HG02981 (cell line): Measurements from ENCODE around the gene PTPRE.
"Not testable (repeated sequence)": the region's sequence is repeated elsewhere in the genome, so short reads cannot be mapped to it uniquely, and the experiment has no call there.

Experiments used
- ATAC-seq: cut with Tn5 transposase; IDR thresholded peaks from one replicate; pipeline ENCODE4 v1.9.1; 2021; ENCODE audit warnings: mild to moderate bottlenecking, moderate library complexity; ENCODE audit not compliant: unreplicated experiment

Gene PTPRE

DNA sequence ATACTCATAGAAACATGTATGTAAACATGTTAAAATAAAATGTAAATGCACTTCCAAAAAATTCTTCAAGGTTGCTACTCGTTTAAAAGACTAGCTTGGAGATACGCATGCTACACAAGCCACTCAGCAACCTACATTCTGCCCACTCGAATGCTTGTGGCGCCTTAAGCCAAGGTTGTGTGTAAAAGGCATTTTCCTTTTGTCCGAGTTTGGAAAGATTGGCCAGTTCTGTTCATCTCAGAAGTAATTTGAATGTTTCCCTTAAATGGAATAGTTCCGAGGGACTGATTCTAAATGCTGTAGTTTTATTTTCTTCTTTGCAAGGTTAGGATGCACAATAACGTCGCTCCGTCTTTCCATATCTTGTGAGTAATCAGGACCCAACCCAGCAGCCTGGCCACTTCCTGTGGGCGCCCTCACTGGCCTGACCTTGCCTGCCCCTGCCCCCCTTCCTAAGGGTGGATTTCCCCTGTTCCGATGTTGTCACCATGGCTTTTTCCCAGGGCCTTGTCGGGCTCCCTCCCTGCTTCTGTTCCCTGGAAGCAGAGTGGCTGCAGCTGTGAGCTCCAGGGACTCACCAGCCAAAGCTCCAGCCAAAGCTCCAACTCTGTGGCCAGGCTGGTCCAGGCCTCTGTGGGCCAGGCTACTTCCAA, 70.6 kb downstream of the PTPRE start:
- ATAC-seq: no peak

DNA sequence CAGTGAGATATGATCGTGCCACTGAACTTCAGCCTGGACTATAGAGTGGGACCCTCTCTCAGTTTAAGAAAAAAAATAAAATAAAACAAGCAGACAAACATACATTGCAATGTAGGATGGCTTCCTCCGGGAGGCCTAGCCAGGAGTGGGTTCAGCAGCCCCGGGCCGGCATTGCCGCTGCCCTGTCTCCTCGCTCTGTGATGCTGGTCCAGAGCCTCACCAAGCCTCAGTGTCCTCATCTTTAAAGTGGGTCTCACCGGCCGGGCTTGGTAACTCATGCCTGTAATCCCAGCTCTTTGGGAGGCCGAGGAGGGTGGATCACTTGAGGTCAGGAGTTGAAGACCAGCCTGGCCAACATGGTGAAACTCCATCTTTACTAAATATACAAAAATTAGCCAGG, 71.6 kb downstream of the PTPRE start:
- ATAC-seq: no peak

DNA sequence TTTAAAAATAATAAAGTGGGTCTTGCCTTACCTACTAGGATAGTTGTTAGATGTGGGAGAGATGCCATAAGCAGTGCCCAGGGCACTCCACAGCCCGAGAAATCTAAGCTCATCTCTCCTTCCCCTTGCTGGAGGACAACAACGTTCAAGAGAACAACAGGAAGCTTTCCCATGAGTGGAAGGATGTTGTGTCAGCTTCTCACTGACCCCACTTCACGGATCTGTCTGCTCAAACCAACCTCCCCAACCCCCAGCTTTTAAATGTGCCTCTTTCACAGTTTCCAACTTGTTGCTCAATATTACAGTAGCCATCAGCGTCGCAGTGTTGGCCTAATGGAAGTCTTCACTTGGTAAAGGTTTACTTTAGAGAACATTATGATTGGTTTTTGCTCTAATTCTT, 72.1 kb downstream of the PTPRE start:
- no peak for ATAC-seq

DNA sequence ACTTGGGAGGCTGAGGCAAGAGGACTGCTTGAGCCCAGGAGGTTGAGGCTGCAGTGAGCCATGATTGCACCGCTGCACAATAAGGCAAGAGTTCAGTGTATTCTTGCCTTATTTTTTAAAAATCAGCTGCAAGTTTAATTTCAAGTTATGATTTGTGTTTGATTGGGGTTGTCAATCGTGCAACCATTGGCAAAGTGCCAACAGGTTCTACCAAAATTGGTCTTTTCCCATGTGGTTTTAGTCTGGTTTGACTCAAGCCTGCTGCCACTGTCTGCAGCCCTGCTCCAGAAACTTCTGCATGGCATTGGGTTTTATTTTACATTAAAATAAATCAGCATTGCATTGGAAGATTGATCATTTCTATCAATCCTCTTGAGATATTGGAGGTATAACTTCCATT, 72.7 kb downstream of the PTPRE start:
- no peak for ATAC-seq

DNA sequence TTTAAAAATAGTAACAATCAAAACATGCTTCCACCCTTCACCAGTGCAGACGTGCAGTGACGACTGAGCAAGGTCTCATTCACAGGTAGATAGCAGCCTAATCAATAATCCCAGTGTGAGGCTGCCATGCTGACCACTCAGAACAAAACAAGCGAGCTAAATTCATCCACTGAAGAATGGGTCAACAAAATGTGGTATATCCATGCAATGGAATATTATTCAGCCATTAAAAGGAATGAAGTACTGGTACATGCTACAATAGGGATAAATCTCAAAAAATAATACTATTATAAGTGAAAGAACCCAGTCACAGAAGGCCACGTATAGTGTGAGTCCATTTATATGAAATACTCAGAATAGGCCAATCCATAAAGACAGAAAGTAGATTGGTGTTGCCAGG, 74.0 kb downstream of the PTPRE start:
- no peak for ATAC-seq

DNA sequence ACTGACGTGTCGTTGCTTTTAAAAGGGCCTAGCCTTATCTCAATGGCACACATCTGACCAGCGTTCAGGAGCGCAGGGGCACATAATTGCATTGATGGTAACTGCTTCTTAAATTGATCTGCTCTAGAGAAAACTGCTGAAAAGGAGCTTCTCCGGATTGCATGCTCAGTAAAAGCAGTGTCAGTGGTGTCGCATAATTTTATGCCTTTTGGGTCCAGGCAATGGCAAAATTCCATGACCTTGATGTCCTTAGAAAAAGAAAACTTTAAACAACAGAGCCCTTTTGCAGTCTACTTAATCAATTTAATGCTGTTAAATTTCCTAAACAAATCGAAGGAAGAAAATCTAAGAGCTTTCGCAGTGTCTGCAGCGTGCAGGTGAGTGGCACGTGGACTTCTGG, 75.7 kb downstream of the PTPRE start:
- ATAC-seq: no peak

DNA sequence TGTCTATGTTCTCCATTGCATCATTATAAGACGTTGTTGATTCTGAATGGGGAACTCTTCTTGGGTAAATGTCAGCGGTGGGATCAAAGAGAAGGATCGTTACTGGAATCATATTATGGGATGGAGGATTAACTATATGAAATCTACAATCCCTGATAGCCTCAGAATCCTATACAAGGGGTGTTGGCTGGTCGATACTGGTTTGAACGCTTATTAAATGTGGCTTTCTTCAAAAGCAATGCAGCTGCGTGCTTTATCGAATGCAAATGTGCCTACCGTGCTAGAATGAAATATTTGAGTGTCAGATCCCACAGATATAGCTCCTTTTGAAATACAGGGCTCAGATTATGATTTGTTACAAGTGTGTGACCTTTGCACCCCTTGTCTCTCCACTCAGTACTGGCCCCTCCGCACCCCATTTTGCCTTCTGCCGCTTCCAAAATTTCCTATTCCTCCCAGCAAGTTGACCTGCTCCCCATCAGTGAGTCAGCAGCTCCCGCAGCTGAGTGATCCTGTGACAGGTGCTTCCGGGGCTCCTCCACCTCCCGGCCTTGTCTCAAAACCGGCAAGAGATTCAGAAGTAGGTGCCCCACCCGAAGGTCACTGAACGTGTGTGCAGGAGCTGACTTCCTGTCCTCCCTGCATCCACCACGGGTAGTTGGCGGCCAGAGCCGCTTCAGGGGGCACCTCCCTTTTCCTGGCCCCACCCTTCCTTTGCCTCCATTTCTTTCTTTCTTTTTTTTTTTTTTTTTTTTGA, 76.6 kb downstream of the PTPRE start:
- no peak for ATAC-seq

DNA sequence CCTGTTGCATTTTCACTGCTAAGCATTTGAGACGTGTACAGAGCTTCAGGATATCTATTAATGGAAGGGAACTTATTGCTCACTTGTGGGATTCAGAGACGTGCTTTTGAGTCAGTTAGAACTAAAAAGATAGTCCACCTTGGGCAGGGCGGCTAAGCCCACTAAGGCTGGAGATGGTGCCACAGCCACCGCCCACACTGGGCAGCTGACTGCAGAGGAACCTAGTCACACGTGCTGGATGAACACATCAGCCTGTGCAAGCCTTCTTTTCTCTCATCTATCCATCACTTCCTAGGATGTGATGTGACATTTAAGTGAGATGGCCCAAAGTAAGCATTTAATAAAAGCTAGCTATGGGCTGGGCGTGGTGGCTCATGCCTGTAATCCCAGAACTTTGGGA, 78.0 kb downstream of the PTPRE start:
- no peak for ATAC-seq

DNA sequence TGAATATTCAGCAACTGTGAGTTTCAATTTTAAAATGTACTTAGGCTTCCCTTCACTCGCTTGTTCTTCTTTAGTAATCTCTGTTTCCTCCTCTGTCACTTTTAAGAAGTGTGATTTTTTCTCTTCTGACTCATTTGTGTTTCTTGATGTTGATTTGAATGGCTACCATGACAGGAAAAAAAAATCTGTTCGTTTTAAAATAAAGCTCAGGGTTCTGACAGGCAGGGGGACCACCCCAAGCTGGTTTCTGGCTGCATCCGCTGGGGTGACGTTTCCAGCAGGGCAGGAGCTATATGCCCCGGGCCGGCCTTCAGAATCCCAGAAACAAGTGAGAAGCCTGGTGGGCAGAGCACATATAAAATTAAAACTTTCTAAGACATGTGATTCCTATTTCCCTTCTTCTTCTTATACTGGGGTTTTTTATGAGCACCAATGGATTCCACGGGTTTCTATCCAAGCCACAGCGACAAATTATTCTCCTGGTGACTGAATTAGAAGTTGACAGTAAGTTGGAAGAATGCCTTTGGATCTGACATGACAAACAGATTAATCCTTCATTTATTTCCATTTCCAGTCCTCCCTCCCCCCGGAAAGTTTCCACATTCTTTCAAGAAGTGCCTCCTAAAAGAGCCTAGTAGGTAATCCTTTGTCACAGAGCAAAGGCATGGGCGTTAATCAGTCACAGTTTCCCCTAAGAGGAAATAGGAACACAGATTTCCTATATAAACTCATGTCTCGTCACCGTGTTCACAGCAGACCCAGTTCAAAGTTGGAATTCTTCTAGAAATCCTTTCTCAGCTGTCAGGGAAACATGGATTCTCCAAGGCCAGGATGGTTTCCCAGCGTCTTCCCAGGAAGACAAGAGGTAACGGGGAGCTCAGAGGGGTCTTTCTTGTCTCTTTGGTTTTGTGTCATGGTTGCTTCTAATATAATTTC, 79.9 kb downstream of the PTPRE start:
- ATAC-seq: no peak

DNA sequence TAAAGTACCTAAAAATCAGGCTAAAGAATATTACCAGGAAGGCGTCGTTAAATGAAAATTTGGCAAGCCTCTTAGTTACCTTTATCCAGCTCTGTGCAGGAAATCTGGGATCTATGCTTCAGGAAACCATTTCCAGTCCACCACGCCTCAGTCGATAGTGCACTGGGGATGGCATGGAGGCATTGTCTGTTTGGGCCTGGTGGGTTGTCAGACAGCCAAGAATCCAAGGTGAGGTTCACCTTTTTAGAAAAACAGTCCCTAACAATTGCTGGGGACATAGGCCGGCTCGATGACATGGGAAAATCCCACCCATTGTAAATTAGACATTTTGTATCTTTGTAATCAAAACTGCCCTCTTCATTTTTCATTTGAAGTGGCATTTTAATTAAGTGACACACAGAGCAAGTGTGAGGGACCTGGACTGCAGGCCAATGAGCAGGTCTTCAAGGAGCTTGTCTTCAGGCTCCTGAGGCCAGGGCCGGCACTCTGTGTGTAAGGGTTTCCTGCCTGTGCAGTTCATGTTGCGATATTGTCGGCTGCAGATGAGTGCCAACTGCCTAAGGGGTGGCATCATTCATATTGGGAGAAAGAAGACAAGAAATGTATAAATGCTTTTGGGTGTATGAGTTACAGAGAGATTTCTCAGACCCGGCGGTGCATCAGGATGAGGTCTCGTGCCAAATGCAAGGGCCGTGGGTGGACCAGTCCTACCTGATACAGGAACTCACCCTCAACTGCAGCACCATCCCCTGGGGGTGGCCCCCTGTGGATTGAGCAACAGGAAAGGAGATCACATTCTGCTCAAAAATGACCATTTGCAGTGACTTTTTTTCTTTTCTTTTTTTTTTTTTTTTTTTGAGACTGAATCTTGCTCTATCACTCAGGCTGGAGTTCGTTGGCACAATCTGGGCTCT, 80.8 kb downstream of the PTPRE start:
- no peak for ATAC-seq

DNA sequence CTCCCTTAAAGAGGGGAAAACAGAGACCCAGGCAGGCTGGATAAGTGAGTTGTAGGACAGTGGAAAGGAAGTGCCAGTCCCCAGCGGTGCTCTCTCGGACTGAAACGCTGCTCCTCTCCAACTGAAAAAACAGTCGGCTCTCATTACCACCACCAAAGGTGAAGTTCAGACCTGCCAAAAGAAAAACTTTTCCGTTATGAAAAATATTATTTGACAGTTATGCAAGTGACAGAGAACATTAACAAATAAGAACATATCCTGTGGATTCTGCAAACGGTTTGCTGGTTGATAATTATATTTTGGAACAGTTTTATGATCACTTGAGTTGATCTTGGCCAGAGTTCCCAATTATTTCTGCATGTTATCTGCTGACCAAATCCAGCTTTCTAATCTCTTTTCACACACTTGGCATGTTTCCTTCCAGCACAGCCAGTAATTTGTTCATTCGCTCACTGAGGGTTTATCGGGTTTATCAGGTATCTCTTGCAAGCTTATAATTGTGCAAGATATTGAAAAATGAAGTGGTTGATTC, 82.6 kb downstream of the PTPRE start:
- ATAC-seq: no peak

DNA sequence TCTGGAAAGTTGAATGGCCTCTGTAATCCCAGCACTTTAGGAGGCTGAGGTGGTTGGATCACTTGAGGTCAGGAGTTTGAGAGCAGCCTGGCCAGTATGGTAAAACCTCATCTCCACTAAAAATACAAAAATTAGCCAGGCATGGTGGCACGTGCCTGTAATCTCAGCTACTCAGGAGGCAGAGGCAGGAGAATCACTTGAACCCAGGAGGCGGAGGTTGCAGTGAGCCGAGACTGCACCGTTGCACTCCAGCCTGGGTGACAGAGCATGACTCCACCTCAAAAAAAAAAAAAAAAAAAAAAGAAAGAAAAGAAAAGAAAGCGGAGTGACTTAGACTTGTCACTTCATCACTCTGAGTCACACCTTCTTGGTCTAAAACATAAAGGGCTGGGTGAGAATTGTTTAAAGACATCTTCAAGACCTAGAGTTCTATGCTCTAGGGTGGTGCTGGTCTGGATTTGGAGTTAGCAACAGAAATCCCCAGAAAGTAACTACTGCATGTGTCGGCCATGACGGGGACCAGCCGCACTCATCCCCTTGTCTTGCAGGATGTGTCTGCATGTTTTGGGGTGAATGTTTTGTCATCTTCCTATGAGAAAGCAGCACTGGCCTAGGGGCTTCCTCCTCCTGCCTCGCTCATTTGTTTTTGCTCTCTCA, 83.4 kb downstream of the PTPRE start:
- not testable (repeated sequence) for ATAC-seq

DNA sequence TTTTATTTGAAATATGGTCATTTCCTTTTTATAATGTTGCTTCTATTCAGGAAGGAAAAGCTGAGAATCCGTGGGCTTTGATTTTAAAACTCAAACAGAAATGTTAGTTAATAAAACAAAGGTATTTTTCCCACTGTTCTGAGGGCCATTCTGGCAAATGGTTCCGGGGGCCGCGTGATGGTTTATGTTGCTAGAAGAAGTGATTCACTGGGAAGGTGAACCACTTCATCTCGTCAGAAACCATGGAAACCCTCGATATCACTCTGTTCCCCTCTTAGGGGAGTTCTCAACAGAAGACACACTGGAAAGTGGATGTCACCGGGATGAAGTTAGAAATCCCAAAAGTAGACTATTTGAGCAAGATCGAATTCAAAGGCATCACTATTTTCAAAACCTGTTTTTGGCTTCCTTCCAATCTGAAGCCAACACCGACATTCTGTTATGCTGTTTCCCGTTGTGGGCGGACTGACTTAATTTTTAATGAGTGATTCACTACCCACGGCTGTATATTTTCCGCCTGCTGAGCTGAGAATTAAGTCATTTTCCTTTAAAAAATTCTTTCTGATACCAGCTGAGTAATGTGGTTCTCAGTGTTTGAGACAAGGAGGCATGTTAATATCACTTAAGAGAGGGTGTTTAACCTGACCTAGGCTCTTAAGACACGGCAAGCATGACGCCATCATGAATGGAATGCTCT, 84.1 kb downstream of the PTPRE start:
- no peak for ATAC-seq

DNA sequence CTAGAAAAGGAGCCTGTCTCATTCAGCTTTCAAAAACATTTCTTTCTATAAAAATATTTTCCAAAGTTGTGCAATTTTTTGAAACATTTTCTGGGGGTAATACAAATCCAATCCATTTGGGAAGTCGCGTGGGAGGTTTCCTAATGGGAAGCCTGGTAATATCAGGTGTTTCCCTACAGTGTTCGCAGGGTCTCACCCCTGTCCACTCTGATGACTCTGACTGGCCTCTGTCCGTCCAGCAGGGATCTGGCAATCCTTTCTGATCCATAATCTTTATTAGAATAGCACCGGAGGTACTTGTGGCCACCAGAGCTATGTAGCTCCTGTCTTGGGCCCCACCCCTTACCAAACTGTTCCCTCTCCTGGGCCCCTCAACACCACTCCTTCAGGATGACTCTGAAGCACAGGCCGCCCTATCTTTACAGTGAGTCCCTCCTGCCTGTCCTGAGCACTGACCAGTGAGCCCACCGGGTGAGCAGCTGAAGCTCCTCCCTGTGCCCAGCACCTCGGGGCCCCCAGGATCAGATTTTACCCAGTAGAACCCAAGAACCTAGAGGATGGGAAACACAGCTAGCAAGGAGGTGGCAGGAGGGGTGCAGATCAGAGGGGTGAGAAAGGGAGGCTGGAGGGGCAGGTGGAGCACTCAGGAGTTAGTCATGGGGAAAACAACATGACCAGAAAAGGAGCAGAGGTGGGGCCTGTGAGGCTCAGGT, 84.8 kb downstream of the PTPRE start:
- ATAC-seq: no peak

DNA sequence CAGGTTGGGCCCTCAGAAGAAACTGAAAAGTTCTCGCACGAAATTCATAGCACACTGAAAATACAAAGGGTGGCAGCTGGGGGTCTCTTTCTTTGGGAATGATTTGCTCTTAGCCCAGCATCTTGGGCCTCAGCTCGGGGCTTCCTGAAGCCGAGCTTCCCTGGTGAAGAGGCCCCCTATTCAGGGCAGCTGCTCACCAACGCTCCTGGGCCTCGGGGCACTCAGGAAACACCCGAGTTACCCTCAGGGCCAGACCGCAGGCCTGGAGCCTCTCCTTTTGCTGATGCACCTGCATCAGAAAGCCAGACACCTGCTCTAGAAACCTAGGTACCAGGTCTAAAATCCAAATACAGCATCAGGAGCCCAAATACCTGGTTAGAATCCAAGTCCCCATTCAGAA, 85.5 kb downstream of the PTPRE start:
- no peak for ATAC-seq

DNA sequence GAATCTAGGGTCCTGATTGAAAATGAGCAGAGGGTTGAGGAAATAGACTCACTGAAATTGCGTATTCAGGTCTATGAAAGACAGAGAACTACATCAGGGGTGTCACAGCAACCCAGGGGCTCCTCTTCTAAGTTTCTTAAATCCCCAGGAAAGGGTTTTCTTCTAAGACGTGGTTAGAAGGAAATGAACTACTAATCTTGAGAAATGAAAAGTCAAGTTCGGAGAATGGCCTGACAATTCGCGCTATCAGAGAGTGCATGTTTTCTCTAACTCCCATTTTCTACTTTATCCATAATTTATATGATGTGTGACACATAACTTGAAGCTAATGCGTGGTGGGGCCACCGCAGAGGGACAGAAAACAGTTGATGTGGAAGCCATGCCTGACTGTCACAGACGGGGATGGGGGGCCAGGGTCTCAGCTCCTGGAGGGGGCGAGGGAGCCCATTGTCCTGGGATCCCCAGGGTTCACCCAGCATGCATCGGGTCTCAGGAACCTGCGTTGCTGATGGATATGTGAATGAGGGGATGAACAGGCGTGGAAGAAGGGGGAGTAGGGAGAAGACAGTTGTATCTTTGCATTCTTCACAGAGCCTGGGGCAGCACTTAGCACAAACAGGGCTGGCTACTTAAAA, 86.3 kb downstream of the PTPRE start:
- ATAC-seq: no peak

DNA sequence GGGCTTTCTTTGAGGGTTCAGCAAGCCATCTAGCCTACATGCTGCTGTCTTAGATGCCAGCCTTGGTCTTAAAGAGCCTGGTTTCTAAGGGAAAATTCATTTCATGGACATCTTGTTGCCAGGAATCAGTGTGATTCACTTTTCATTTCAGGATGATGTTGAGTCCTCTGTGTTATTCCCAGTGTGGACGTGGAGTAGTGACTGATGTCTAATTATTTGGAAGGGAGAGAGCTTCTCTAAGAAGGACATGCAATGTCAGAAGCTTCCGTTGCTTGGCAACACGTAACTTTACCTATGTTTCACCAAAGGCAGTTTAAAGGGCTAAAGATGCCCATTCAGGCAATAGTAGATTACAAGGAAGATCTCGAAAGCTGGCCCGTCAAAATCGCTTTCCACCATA, 89.0 kb downstream of the PTPRE start:
- no peak for ATAC-seq

DNA sequence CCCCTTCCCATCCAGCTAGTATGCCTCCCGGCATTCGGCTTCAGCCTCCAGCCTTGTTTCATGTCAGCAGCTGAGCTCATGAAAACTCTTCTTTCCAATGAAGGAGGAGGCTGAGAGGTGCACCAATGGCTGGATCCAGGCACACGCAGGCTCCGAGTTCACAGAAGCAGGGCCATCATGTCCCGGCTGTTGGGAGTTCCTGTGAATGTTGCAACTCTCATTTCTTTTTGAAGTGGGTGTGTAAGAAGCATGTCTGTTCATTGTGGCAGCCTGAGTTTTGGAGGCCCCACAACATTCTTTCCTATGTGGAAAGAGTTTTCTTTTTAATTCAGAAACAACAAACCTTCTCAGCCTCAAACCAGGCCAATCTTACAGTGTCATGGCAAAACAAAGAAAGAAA, 89.7 kb downstream of the PTPRE start:
- no peak for ATAC-seq
